Fibroblast of upper back skin (primary cell): Measurements from ENCODE around the gene NLRC5.
"Not testable (repeated sequence)": the region's sequence is repeated elsewhere in the genome, so short reads cannot be mapped to it uniquely, and the experiment has no call there.

ENCODE experiments used
- DNase-seq: peaks from one replicate; pipeline ENCODE4 v3.0.0-alpha.2; 2013

NLRC5 gene

DNA sequence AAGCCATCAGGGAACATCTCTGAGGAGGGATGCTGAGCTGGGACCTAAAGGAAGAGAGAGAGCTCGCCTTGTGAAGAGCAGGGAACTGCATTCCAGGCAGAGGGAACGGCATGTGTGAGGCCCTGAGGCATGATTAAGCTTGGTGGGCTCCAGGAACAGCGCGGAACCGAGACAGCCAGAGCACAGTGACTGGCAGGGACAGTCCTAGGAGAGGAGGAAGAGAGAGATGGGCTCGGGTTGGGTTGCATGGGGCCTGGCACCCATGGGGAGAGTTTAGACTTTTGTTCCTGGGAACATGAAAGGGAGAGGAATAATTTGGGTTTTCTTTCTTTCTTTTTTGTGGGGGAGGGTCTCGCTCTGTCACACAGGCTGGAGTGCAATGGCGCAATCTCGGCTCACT lies 63.8 kb downstream of the NLRC5 start:
- DNase-seq: no peak

DNA sequence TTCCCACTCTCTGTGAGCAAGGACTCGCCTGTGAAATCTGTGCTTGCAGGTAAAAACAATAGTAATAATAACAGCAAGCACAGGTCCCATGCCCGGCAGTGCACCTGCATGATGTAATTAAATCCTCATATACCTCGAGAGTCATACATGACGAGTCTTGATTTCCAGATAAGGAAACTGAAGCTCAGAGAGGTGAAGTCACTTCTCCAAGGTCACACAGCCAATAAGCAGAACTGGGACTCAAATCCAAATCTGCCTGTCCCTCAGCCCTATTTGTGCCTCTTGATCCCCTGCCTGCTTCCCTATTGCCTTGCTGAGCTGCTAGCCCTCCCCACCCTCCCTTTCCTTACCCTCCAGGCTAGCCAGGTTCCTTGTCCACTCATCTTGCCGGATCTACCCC lies 65.0 kb downstream of the NLRC5 start:
- DNase-seq: no peak

DNA sequence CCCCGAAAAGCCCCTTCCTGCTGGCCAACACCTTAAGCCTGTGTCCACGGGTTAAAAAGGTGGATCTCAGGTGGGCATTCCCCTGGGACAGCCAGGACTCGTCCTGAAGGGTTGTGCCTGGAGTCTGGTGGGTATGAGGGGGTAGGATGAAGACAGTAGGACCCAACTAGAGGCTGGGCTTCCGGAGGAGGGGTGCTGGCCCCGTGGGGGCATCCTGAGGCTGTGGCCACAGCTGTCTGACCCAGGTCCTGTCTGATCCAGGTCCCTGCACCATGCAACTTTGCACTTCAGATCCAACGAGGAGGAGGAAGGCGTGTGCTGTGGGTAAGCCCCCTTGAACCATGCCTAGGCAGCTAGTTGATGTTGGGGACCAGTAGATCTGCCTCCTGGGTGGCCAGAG lies 65.4 kb downstream of the NLRC5 start:
- DNase-seq: no peak

DNA sequence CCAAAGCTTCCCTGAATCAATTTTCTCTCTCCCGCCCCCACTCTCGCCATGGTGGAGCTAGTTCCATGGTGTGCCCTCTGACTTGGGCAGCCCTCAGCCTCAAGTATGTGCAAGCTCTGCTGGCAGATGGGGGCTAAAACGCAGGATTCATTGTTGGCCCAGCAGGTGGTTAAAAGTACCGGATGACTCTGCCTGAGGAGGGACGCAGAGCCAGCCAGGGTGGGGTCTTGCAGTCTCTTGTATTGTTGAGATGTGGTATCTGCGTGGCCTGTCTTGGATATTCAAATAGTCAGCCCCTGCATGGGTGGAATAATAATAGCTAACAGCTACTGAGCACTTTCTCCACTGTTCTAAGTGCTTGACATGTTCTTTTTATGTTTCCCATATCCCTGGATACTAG lies 66.3 kb downstream of the NLRC5 start:
- no peak for DNase-seq

DNA sequence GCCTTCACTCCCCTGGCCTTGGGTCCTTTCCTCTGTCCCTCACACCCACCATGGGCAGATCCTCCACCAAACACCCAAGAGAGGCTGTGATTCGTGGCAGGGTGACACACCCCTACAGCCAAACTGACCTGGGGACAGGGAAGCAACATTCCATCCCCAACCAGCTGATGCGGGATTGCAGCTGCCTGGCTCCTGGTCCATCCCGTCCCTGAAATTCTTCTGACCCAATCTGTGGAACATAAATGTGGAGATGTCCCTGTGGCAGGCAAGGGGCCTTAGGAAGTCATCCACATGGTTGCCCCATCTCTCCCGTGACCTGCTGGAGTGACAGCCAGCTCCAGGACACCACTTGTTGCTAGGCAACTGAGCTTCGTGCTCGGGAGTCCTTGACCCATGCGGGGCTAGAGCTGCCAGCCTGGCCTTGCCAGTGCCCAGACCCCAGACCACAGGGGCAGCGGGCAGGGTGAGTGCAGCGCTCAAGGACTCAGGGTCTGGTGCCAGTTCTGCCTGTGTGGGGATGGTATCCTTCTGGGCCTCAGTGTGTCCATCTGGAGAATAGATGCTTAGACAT lies 69.0 kb downstream of the NLRC5 start:
- DNase-seq: no peak

DNA sequence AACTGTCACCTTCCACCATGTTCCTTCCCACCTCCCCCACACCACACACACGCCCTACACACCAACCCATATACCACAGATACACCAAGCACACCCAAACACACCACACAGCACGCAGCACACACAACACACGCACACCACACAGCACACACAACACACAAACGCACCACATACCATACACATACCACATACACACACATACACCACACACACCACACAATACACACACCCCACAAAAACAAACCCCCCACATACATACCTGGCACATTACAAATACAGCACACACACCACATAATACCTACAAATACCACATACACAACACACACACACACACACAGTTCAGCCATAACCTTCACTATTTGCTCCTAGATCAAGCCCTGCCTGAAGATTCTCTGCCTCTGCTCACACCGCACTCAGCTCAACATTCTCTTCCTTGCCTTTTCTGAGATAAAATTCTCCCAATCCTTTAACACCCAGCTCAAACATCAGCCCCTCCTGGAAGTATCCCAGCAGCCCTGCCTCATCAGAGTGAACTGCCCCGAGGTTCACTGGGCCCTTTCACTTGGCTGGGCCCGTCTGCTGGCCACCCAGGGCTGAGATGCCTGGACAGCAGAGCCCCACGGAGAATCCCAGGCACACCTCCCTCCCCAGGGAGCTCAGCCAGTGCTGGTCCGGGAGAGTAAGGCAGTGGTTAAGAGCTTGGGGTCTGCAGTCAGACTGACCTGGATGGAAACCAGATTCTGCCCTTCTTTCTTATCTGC lies 71.1 kb downstream of the NLRC5 start:
- no peak for DNase-seq

DNA sequence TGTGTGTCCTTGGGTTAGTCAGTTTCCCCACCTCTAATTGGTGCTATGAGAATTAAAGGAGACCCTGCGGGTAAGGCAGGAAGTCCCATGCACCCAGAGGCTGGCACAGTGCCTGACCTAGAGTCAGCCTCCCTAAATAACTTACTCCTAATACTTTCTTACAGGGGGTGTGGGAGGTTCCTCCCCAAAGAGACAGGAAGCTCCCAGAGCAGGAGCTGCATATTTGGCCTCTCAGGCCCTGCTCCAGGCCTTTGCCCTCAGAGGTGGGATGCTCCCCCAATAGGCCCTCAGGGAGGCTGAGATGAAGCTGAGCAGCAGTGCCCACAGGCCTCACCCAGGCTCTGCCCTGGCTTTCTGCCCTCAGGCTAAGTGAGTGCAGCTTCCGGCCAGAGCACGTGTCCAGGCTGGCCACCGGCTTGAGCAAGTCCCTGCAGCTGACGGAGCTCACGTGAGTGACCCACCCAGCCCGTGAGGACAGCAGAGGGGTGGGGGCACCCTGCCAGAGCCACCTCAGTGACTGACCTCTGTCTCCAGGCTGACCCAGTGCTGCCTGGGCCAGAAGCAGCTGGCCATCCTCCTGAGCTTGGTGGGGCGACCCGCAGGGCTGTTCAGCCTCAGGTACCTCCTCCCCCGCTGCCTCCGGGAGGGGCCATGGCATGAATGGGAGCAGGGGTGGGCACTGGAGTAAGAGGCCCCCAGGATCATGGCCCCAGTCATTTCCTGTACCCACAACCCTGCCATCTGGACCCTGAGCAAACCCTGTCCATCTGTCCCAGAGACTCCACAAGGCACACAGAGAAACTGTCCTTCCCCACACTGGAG lies 71.9 kb downstream of the NLRC5 start:
- DNase-seq: no peak

DNA sequence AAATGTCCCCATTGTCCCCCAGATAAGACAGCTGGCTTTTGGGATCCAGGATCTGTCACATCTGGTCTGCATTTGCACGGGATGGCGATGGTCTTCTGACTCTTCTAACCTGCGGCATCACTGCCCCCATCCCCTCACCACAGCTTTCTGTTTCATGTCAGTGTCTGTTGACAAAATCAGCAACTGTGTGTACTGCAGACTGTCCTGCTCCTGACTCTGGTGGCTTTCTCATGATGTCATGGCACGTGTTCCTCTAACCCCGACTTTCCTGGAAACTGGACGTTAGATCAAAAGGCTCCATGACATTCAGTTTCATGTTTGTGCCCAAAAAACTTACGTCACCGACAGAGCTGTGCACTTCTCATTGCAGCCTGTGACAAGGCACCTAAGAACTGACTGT lies 73.0 kb downstream of the NLRC5 start:
- DNase-seq: no peak

DNA sequence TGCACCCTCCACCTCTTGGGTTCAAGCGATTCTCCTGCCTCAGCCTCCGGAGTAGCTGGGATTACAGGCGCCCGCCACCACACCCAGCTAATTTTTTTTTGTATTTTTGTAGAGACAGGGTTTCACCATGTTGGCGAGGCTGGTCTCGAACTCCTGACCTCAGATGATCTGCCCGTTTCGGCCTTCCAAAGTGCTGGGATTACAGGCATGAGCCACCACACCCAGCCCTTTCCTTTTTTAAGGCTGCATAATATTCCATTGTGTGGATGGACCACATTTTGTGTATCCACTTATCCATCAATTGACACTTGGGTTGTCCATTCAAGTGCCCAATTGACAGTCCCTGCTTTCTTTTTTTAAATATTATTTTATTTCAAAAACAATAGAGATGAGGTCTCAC lies 73.8 kb downstream of the NLRC5 start:
- not testable (repeated sequence) for DNase-seq

DNA sequence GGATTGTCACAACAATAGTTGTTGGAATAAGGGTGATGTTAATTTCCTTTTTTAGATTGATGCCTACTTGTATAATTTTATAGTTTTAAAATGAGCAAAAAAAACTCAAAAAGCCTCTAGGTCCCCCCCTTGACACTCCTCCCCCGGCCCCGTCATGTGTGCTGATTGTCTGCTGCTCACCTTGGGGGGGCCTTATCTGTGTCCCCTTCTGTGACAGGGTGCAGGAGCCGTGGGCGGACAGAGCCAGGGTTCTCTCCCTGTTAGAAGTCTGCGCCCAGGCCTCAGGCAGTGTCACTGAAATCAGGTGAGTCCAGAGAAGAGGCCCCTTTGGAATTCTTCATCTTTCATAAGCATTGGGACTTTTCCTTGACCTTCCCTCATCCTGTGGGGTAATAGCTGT lies 75.6 kb downstream of the NLRC5 start:
- DNase-seq: no peak

DNA sequence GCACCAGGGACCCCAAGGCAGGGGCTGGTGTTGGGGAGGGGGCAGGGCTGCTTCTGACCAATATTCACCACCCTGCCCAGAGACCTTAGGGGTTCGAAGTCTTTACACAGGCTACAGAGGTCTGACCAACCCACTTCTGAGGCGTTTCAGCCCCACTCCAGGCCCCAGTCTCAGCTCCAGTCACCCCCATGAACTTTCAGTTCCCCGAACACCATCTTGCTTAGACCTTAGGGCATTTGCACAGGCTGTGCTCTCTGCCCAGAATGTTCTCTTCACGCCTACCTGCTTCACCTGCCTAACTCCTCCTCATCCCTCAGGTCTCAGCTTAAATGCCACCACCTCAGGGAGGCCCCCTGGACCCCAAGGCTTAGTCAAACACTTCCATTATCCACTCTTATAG lies 77.3 kb downstream of the NLRC5 start:
- DNase-seq: no peak

DNA sequence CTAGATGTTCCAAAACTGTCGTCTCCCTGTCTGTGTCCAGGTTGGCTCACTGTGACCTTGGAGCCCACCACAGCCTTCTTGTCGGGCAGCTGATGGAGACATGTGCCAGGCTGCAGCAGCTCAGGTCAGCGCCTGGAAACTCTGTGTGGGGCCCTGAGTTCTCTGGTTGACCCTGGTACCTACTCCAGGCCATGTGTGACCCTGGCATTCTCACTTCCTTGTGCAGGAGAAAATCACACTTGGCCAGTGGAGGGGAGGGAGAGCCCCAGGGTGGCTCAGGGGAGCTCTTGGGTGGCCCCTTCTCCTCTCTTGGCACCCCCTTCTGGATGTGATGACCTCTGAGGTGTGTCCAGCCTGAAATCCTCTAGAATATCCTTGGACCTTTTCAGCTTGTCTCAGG lies 78.0 kb downstream of the NLRC5 start:
- no peak for DNase-seq

DNA sequence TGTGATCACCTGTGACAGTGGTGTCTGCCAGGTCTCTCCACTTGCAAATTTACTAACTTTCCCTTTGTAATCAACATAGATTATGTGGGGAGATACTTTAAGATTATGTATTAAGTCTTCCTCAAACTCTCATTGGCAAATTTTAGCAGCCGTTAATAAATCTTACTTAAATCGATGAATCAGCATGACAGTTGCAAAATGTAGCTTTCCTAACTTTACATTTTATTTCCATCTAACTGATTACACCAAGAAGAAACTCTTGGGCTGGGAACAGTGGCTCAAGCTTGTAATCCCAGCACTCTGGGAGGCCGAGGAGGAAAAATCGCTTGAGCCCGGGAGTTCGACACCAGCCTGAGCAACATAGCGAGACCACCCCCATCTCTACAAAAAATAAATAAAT lies 79.7 kb downstream of the NLRC5 start:
- DNase-seq: no peak

DNA sequence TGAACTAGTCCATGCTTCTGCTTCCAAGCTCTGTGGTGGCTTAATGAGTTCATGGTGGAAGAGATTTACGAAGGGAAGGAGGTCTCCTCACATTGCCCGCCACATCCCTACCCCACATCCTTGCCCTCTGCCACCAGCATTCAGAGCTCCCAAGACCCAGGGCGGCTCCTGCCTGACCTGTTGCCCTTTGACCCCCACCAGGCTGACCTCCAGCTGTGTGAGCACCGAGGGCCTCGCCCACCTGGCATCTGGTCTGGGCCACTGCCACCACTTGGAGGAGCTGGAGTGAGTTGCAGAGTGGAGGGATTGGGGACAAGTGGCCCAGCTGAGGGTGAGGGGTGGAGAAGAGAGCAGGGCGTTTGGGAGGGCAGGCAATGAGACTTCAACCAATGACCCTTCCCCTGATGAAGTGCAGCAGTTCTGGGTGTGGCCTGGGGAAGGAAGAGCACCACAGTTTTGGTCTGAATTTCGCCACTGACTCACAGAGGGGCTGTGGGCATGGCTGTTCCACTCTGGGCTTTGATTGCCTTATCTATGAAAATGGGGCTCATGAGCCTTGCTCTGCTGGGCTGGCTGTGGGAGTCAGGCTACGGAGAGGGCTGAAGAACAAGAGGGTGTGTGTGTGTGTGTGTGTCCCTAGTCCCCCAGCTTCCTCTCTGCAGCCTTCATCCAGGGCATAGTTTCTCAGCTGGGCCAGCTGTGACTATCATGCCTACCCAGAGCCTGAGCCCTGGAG lies 80.4 kb downstream of the NLRC5 start:
- no peak for DNase-seq

DNA sequence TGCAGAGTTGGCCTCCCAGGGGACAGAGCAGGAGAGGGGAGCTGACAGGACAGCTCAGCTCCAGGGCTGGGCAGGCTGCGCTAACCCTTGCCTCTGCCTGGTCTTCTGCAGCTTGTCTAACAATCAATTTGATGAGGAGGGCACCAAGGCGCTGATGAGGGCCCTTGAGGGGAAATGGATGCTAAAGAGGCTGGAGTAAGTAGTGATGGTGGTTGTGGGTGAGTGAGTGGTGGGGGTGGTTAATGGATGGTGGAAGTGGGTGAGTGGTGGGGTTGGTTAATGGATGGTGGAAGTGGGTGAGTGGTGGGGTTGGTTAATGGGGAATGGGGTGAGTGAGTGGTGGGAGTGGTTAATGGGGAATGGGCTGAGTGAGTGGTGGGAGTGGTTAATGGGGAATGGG lies 81.1 kb downstream of the NLRC5 start:
- DNase-seq: no peak

DNA sequence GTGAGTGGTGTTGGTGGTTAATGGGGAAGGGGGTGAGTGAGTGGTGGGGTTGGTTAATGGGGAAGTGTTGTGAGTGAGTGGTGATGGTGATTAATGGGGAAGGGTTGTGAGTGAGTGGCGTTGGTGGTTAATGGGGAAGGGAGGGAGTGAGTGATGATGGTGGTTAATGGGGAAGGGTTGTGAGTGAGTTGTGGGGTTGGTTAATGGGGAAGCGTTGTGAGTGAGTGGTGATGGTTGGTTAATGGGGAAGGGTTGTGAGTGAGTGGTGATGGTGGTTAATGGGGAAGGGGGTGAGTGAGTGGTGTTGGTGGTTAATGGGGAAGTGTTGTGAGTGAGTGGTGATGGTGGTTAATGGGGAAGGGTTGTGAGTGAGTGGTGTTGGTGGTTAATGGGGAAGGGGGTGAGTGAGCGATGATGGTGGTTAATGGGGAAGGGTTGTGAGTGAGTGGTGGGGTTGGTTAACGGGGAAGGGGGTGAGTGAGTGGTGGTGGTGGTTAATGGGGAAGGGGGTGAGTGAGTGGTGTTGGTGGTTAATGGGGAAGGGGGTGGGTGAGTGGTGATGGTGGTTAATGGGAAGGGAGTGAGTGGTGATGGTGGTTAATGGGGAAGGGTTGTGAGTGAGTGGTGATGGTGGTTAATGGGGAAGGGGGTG lies 81.8 kb downstream of the NLRC5 start:
- DNase-seq: not testable (repeated sequence)

DNA sequence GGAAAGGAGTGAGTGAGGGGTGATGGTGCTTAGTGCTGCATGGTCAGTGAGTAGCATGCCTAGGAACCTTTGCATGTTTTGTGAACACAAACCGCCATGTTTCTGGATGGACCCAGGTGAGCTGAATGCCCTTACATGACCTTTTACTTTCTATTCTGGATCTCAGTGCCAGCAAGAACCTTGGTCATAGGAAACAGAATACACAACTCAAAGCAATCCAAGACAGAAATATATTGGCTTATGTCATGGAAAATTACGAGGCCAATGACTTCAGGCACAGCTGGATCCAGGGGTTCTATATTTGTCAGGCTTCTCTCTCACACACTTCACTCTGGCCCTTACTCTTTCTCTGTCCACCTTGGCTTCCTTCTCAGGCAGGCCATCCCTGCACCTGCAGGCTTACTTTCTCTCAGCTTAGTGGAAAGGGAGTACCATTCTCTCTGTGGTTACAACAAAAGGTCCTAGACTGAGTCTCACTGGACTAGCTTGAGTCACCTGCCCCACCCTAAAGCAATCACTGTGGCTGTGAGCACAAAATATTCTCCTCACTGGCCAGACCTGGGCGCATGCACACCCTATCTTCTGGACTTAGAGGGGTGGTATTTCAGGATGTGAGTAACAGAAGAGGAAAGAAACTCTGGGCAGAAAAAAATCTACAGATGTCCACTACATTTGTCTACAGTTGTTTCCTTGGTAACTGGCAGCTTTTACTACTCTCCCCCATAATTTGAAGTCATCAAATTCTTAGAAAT lies 82.7 kb downstream of the NLRC5 start:
- DNase-seq: peak; percentile 49

DNA sequence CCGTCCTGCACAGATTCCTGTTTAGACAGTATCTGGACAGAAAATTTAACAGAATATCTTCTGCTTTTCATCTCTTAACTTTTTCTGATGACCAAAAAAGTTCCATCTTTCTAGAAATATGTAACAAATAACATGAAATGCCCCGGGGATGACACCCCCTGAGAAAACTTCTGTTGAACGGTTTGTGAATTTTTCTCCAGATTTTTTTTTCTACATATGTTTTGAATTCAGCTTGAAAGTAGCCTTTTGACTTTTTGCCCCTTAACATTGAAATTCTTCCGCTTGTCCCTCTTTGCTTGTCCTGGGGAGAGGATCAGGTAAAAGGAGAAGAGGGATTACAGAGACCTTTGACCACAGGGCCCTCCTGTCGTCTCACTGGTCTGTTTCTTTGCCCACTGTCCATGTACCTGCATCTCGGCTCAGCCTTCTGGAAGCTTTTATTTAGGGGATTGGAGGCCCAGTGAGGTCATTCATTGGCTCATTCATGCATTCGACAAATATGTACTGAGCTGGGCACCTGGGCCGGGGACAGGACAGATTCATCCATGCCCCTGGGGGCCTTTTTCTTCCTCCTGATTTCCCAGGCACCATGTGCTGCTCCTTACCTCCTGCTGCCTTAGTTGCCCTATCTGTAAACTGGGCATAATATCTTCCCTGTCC lies 83.4 kb downstream of the NLRC5 start:
- DNase-seq: no peak

DNA sequence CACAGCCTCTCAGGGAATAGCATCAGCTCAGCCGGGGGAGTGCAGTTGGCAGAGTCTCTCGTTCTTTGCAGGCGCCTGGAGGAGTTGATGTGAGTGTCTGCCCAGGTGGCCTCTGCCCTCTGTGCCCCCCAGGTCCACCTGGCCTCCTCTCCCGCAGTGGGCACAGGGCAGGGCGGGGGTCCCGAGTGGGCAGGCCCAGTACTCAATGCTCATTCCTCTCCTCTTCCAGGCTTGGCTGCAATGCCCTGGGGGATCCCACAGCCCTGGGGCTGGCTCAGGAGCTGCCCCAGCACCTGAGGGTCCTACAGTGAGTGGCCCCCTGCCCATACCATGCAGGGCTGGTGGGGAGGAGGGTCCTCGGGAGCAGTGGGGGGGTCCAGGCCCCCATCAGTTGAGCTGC lies 88.4 kb downstream of the NLRC5 start:
- no peak for DNase-seq

DNA sequence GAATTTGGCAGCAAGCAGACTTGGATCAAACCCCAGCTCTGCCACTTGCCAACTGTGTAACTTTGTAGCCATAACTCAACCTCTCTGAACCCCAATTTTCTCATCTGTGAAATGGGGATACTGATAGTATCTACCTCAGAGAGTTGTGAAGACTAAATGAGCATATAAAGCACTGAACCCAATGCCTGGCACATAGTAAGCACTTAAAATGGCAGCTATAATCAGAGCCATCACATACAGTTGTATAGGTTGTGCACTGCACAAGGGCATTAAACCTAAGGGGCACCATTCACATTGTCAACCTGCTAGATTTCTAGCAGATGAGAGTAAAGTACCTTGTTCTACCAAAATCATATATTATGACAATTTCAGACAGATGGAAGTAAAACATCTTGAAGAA lies 92.4 kb downstream of the NLRC5 start:
- DNase-seq: no peak

DNA sequence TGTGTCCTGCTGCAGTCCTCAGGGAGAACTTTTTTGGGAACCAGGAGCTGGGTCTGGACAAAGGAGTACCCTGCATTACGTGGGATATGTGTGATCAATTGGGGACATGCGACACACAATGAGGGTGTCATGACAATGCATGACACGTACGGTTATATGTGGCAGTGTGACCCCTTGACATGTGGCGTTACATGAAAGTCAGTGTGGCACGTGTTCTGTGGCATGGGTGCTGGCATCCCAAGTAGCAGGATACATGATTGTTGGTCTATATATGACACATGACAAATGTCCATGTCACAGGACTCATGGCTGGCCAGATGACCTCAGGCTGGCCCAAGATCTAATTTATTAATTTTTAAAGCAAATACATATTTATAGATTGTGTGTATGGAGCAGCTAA lies 93.3 kb downstream of the NLRC5 start:
- no peak for DNase-seq
